Activated B cell treated with CpG ODN at 0.5 μM for 24 hours (primary cell): ENCODE measurements around the gene SH2D7. TPM values are rescaled to one million over a fixed set of nuclear protein-coding genes. Genes with fewer than 3 reads are reported as not detected.

Experiments used
- ATAC-seq: fragments of 200-7000 bp; cut with Tn5 transposase; one replicate; pipeline ENCODE4 v1.10.0; 2021; ENCODE audit warnings: low read depth, mild to moderate bottlenecking, moderate library complexity
- CTCF ChIA-PET: fragments of 350-600 bp; sonication (Branson Sonifier 250); formaldehyde crosslinking; loops from one replicate; lab custom pipeline; 2021; ENCODE audit warnings: antibody characterized with exemption; lab: Charles Lee
- POLR2A ChIA-PET: fragments of 350-600 bp; sonication (Branson Sonifier 250); formaldehyde crosslinking; loops from one replicate; lab custom pipeline; 2021; ENCODE audit warnings: antibody characterized with exemption; lab: Charles Lee
- DNase-seq: peaks from one replicate; pipeline ENCODE4 v3.0.0; 2022
- H3K27ac Mint-ChIP-seq: one replicate; pipeline ENCODE4 v1.8.0; 2020; ENCODE audit warnings: mixed read lengths
- H3K27me3 Mint-ChIP-seq: one replicate; pipeline ENCODE4 v1.8.0; 2021; ENCODE audit warnings: mixed read lengths
- H3K36me3 Mint-ChIP-seq: one replicate; pipeline ENCODE4 v1.8.0; 2021; ENCODE audit warnings: low read depth, mixed read lengths
- H3K4me1 Mint-ChIP-seq: one replicate; pipeline ENCODE4 v1.8.0; 2021; ENCODE audit warnings: mixed read lengths
- H3K4me3 Mint-ChIP-seq: one replicate; pipeline ENCODE4 v1.8.0; 2020; ENCODE audit warnings: mild to moderate bottlenecking, mixed read lengths
- H3K9me3 Mint-ChIP-seq: one replicate; pipeline ENCODE4 v1.8.0; 2020; ENCODE audit warnings: mixed read lengths
- CTCF ChIP-seq: fragments of 200-600 bp; IDR thresholded peaks from one replicate; pipeline ENCODE4 v1.8.0; 2022; ENCODE audit warnings: antibody characterized with exemption, mild to moderate bottlenecking
- intact Hi-C: fragments of 100-400 bp; cut with micrococcal nuclease; formaldehyde crosslinking; loops from one replicate; pipeline ENCODE4 v1.15.1; 2024
- total RNA-seq: library from RNA; stranded (reverse); gene quantifications from 2 replicates; pipeline ENCODE4 v1.2.3, GENCODE V29; 2022

SH2D7 gene
- total RNA-seq, 1 donor from 2014 or later: not detected

- intact Hi-C loops: no loop called here
- CTCF ChIA-PET: interaction anchor here (0.6 to 1.5 kb wide), 3 partner anchors 8 to 50 kb away, joined by 3 to 6 read pairs (median 4); no protein-coding TSS in a partner anchor
Observed at GRCh38 chr15:78058401-78058935, 33.9 kb upstream of the SH2D7 start.

GRCh38 chr15:78059110-78059839 lies 33.1 kb upstream of the SH2D7 start:
- TF ChIP-seq CTCF: no peak
- no peaks in the 10 kb centered on the region for H3K27me3 Mint-ChIP-seq
- peak overlapping the region; percentile 43 for H3K27ac Mint-ChIP-seq
- ATAC-seq (no peak), DNase-seq (no peak)
- peak overlapping the region; percentile 7 for H3K4me3 Mint-ChIP-seq
- H3K4me1 Mint-ChIP-seq: peaks cover 72% of the 10 kb centered on the region
- H3K36me3 Mint-ChIP-seq: no peaks in the 10 kb centered on the region
- CTCF ChIA-PET: interaction anchor here (1.0 to 1.5 kb wide), 2 partner anchors 9 to 49 kb away, joined by 4 to 6 read pairs; no protein-coding TSS in a partner anchor
- intact Hi-C loops: no loop called here
- no peaks in the 10 kb centered on the region for H3K9me3 Mint-ChIP-seq
- POLR2A ChIA-PET: interaction anchor here (0.8 to 1.1 kb wide), 2 partner anchors 8 to 24 kb away, joined by 4 to 5 read pairs; no protein-coding TSS in a partner anchor

More at GRCh38 chr15:78058401-78058935, 33.9 kb upstream of the SH2D7 start:
- Mint-ChIP-seq H3K4me3 (no peak overlapping the region), H3K9me3 (no peaks in the 10 kb centered on the region), H3K27me3 (no peaks in the 10 kb centered on the region), H3K36me3 (peaks cover 5% of the 10 kb centered on the region), H3K27ac (peak overlapping the region; percentile 41), H3K4me1 (peaks cover 72% of the 10 kb centered on the region)
- no peak for TF ChIP-seq CTCF
- DNase-seq (no peak), ATAC-seq (no peak)
- POLR2A ChIA-PET: interaction anchor here (0.8 kb wide), 1 partner anchor 9 kb away, joined by 4 read pairs; no protein-coding TSS in a partner anchor

- Mint-ChIP-seq H3K4me3 (no peak overlapping the region), H3K27ac (peak overlapping the region; percentile 13), H3K4me1 (peaks cover 68% of the 10 kb centered on the region), H3K36me3 (no peaks in the 10 kb centered on the region), H3K27me3 (no peaks in the 10 kb centered on the region), H3K9me3 (no peaks in the 10 kb centered on the region)
- ChIA-PET CTCF (no interaction called here), POLR2A (interaction anchor here (0.6 to 1.1 kb wide), 2 partner anchors 25 to 95 kb away, joined by 5 read pairs; no protein-coding TSS in a partner anchor)
- intact Hi-C loops: no loop called here
- DNase-seq: no peak
- no peak for TF ChIP-seq CTCF
- ATAC-seq: no peak
Observed at GRCh38 chr15:78060232-78060631, 32.1 kb upstream of the SH2D7 start.

DNA sequence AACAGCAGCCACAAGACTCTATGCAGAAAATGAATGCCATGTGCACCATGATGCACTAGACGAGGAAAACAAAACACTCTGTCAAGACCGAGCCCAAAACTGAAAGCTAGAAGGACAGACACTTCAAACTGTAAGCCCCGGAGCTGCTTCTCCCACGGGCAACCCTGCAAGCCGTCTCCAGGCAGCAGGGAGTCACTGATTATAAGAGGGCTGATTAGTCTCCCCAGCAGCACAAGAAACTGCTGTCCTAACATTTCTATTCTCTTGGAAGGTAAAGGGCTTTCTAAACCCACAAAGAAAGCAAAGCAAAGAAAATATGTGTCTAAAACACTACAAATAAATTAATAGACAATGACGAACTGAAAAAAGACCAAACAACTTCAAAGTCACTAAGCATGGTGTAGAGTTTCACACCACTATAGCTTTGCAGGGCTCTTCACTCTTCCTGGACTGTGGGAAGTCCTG lies 30.4 kb upstream of the SH2D7 start:
- no peak for TF ChIP-seq CTCF
- Mint-ChIP-seq H3K9me3 (no peaks in the 10 kb centered on the region), H3K27ac (peak overlapping the region; percentile 19), H3K4me3 (peak overlapping the region; percentile 22), H3K27me3 (no peaks in the 10 kb centered on the region), H3K36me3 (no peaks in the 10 kb centered on the region), H3K4me1 (peaks cover 50% of the 10 kb centered on the region)
- intact Hi-C loops: no loop called here
- ATAC-seq (no peak), DNase-seq (no peak)
- CTCF ChIA-PET: interaction anchor here (1.4 kb wide), 1 partner anchor 14 kb away, joined by 3 read pairs; no protein-coding TSS in a partner anchor
- POLR2A ChIA-PET: interaction anchor here (0.6 to 1.5 kb wide), 4 partner anchors 12 to 112 kb away, joined by 3 to 8 read pairs (median 3); no protein-coding TSS in a partner anchor

- TF ChIP-seq CTCF: no peak
- ChIA-PET POLR2A (interaction anchor here (1.5 kb wide), 1 partner anchor 13 kb away, joined by 3 read pairs; no protein-coding TSS in a partner anchor), CTCF (no interaction called here)
- intact Hi-C loops: no loop called here
- Mint-ChIP-seq H3K27ac (no peak overlapping the region), H3K9me3 (no peaks in the 10 kb centered on the region), H3K4me3 (no peak overlapping the region), H3K4me1 (peaks cover 39% of the 10 kb centered on the region), H3K36me3 (no peaks in the 10 kb centered on the region), H3K27me3 (no peaks in the 10 kb centered on the region)
- DNase-seq (no peak), ATAC-seq (no peak)
Observed at GRCh38 chr15:78063217-78063616, 29.1 kb upstream of the SH2D7 start.
